ENCODE results near the gene TMEM258.

DNA sequence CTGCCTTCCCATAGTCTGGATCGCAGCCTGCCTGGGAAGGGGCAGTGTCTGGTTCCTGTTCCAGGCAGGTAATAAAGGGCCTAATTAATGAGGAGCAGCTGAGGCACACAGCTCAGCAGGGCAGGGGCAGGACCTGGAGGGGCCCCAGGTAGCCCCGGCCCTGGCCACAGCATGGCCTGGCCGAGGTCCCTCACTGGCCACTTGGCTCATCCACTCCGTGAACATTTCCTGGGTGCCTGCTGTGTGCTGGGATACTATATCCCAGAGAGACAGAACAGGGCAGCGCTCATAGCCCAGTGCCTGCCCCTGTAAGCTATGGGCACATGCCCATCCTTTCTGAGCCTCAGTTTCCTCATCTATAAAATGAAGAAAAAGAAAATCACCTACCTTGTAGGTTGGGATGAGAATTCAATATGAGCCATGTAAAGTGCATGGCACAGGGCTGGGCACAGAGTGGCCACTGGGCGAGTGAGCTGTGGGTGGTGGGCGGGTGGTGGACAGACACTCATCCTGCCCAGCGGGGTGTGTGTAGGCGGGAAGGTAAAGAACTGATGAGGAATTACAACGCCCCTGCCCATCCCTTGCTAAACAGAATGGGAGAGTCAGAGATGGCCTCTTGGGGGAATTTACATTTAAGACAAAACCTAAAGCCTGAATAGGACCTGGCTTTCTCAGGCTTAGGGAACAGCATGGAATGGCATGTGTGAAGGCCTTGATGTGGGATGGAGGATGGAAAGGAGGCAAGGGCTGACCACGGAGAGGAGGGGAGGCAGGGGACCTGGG is 30.8 kb downstream of the TMEM258 start:
- TF ChIP-seq, protein P1, sequence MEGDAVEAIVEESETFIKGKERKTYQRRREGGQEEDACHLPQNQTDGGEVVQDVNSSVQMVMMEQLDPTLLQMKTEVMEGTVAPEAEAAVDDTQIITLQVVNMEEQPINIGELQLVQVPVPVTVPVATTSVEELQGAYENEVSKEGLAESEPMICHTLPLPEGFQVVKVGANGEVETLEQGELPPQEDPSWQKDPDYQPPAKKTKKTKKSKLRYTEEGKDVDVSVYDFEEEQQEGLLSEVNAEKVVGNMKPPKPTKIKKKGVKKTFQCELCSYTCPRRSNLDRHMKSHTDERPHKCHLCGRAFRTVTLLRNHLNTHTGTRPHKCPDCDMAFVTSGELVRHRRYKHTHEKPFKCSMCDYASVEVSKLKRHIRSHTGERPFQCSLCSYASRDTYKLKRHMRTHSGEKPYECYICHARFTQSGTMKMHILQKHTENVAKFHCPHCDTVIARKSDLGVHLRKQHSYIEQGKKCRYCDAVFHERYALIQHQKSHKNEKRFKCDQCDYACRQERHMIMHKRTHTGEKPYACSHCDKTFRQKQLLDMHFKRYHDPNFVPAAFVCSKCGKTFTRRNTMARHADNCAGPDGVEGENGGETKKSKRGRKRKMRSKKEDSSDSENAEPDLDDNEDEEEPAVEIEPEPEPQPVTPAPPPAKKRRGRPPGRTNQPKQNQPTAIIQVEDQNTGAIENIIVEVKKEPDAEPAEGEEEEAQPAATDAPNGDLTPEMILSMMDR (conservative IDR thresholded peaks at IDR 0.05; ENCODE audit: low read depth in 2 of 2), result no peak
- no peak for TF ChIP-seq EZH2phosphoT487 (IDR thresholded peaks at IDR 0.05; ENCODE audit: unreplicated experiment)
- no peak for TF ChIP-seq POLR2AphosphoS5 (IDR thresholded peaks at IDR 0.05; ENCODE audit: low read depth)
- no peak for TF ChIP-seq JUNB (IDR thresholded peaks at IDR 0.05; ENCODE audit: unreplicated experiment)
- TF ChIP-seq ZNF114 (CRISPR knock-in tag; IDR thresholded peaks at IDR 0.05), result no peak
- TF ChIP-seq ZNF331 (CRISPR knock-in tag; IDR thresholded peaks at IDR 0.05; ENCODE audit: low read depth), result no peak
- TF ChIP-seq EZH2 (IDR thresholded peaks at IDR 0.05; ENCODE audit: low read depth, unreplicated experiment), result no peak
- TF ChIP-seq, protein P2, sequence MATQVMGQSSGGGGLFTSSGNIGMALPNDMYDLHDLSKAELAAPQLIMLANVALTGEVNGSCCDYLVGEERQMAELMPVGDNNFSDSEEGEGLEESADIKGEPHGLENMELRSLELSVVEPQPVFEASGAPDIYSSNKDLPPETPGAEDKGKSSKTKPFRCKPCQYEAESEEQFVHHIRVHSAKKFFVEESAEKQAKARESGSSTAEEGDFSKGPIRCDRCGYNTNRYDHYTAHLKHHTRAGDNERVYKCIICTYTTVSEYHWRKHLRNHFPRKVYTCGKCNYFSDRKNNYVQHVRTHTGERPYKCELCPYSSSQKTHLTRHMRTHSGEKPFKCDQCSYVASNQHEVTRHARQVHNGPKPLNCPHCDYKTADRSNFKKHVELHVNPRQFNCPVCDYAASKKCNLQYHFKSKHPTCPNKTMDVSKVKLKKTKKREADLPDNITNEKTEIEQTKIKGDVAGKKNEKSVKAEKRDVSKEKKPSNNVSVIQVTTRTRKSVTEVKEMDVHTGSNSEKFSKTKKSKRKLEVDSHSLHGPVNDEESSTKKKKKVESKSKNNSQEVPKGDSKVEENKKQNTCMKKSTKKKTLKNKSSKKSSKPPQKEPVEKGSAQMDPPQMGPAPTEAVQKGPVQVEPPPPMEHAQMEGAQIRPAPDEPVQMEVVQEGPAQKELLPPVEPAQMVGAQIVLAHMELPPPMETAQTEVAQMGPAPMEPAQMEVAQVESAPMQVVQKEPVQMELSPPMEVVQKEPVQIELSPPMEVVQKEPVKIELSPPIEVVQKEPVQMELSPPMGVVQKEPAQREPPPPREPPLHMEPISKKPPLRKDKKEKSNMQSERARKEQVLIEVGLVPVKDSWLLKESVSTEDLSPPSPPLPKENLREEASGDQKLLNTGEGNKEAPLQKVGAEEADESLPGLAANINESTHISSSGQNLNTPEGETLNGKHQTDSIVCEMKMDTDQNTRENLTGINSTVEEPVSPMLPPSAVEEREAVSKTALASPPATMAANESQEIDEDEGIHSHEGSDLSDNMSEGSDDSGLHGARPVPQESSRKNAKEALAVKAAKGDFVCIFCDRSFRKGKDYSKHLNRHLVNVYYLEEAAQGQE (IDR thresholded peaks at IDR 0.05; ENCODE audit: unreplicated experiment), result no peak
- no peak for TF ChIP-seq CREB1 (CRISPR knock-in tag; IDR thresholded peaks at IDR 0.05; ENCODE audit: low read depth)
- TF ChIP-seq, protein P3, sequence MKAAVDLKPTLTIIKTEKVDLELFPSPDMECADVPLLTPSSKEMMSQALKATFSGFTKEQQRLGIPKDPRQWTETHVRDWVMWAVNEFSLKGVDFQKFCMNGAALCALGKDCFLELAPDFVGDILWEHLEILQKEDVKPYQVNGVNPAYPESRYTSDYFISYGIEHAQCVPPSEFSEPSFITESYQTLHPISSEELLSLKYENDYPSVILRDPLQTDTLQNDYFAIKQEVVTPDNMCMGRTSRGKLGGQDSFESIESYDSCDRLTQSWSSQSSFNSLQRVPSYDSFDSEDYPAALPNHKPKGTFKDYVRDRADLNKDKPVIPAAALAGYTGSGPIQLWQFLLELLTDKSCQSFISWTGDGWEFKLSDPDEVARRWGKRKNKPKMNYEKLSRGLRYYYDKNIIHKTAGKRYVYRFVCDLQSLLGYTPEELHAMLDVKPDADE (IDR thresholded peaks at IDR 0.05), result no peak
- TF ChIP-seq, protein P4, sequence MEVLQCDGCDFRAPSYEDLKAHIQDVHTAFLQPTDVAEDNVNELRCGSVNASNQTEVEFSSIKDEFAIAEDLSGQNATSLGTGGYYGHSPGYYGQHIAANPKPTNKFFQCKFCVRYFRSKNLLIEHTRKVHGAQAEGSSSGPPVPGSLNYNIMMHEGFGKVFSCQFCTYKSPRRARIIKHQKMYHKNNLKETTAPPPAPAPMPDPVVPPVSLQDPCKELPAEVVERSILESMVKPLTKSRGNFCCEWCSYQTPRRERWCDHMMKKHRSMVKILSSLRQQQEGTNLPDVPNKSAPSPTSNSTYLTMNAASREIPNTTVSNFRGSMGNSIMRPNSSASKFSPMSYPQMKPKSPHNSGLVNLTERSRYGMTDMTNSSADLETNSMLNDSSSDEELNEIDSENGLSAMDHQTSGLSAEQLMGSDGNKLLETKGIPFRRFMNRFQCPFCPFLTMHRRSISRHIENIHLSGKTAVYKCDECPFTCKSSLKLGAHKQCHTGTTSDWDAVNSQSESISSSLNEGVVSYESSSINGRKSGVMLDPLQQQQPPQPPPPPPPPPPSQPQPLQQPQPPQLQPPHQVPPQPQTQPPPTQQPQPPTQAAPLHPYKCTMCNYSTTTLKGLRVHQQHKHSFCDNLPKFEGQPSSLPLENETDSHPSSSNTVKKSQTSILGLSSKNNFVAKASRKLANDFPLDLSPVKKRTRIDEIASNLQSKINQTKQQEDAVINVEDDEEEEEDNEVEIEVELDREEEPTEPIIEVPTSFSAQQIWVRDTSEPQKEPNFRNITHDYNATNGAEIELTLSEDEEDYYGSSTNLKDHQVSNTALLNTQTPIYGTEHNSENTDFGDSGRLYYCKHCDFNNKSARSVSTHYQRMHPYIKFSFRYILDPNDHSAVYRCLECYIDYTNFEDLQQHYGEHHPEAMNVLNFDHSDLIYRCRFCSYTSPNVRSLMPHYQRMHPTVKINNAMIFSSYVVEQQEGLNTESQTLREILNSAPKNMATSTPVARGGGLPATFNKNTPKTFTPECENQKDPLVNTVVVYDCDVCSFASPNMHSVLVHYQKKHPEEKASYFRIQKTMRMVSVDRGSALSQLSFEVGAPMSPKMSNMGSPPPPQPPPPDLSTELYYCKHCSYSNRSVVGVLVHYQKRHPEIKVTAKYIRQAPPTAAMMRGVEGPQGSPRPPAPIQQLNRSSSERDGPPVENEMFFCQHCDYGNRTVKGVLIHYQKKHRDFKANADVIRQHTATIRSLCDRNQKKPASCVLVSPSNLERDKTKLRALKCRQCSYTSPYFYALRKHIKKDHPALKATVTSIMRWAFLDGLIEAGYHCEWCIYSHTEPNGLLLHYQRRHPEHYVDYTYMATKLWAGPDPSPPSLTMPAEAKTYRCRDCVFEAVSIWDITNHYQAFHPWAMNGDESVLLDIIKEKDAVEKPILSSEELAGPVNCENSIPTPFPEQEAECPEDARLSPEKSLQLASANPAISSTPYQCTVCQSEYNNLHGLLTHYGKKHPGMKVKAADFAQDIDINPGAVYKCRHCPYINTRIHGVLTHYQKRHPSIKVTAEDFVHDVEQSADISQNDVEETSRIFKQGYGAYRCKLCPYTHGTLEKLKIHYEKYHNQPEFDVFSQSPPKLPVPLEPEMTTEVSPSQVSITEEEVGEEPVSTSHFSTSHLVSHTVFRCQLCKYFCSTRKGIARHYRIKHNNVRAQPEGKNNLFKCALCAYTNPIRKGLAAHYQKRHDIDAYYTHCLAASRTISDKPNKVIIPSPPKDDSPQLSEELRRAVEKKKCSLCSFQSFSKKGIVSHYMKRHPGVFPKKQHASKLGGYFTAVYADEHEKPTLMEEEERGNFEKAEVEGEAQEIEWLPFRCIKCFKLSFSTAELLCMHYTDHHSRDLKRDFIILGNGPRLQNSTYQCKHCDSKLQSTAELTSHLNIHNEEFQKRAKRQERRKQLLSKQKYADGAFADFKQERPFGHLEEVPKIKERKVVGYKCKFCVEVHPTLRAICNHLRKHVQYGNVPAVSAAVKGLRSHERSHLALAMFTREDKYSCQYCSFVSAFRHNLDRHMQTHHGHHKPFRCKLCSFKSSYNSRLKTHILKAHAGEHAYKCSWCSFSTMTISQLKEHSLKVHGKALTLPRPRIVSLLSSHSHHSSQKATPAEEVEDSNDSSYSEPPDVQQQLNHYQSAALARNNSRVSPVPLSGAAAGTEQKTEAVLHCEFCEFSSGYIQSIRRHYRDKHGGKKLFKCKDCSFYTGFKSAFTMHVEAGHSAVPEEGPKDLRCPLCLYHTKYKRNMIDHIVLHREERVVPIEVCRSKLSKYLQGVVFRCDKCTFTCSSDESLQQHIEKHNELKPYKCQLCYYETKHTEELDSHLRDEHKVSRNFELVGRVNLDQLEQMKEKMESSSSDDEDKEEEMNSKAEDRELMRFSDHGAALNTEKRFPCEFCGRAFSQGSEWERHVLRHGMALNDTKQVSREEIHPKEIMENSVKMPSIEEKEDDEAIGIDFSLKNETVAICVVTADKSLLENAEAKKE (CRISPR knock-in tag; IDR thresholded peaks at IDR 0.05), result no peak
- TF ChIP-seq NANOG (IDR thresholded peaks at IDR 0.05; ENCODE audit: borderline replicate concordance), result no peak

Measured in GM23338 (cell line).